GM12874 (cell line): ENCODE data around the gene DNAJC27.

ENCODE experiments used
- CTCF ChIP-seq: IDR thresholded peaks from 2 replicates; pipeline ENCODE4 v1.5.1; 2011; ENCODE audit warnings: low read depth, mild to moderate bottlenecking, control low read depth, low read length, moderate library complexity; ENCODE audit not compliant: insufficient read depth

DNAJC27 gene

GRCh38 chr2:24978661-24979060, 6.9 kb upstream of the DNAJC27 start:
- TF ChIP-seq CTCF, result no peak

- no peak for TF ChIP-seq CTCF
Observed at GRCh38 chr2:24977631-24978030, 5.9 kb upstream of the DNAJC27 start.

- no peak for TF ChIP-seq CTCF
Observed at GRCh38 chr2:24973812-24974211, 2.1 kb upstream of the DNAJC27 start.

- TF ChIP-seq CTCF, result no peak
Observed at GRCh38 chr2:24972315-24972961, 683 bp upstream of the DNAJC27 start.

- TF ChIP-seq CTCF, result no peak
Observed at GRCh38 chr2:24971286-24971535, 544 bp downstream of the DNAJC27 start.

- no peak for TF ChIP-seq CTCF
Observed at GRCh38 chr2:24970483-24971285, 1.1 kb downstream of the DNAJC27 start.

DNA sequence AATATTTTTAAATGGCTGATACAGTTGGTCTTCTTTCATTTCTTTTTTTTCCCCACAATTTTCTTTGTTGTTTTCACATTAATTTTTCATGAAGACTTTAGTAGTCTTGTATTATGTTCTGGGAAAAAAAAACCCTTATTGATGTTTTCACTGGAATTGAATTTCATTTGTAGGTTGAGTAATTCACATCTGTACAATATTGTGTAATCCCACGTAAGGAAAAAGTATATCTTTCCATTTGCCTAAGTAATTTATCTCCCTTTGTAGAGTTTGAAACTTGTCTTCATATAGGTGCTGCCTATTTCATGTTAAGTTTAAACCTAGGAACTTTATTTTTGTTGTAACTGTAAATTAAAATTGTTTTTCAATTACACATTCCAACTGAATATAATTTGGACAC, 2.0 kb downstream of the DNAJC27 start:
- TF ChIP-seq CTCF, result no peak

DNA sequence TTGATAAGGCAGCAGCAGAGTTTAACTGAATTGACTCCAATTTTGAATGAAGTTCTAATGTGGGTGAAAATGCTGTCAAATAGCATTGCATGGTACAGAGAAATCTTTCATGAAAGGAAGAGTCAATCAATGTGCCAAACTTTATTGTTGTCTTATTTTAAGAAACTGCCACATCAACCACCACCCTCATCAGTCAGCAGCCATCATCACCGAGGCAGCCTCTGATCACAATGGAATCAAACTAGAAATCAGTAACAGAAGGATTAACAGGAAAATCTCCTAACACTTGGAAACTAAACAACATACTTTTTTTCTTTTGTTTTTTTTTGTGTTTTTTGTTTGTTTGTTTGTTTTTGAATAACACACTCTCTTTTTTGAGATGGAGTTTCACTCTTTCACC, 9.9 kb downstream of the DNAJC27 start:
- no peak for TF ChIP-seq CTCF
